Mesenchymal stem cell (in vitro differentiated cells and primary cell): Measurements from ENCODE around the gene EPAS1.

Source experiments
- DNase-seq: peaks from one replicate; pipeline ENCODE4 v3.0.0-alpha.2; 2013
- H2AFZ ChIP-seq: one replicate; pipeline ENCODE4 v1.6.1; 2013; ENCODE audit warnings: low read depth, mild to moderate bottlenecking, control low read depth, inconsistent platforms, low read length, moderate library complexity
- H2AK5ac ChIP-seq: 2 replicates; pipeline ENCODE4 v1.6.1; 2013; ENCODE audit warnings: low read length, moderate library complexity, mild to moderate bottlenecking, inconsistent platforms; ENCODE audit not compliant: severe bottlenecking
- H2BK120ac ChIP-seq: one replicate; pipeline ENCODE4 v1.6.1; 2013; ENCODE audit warnings: low read depth, mild to moderate bottlenecking, inconsistent platforms, low read length, moderate library complexity
- H2BK12ac ChIP-seq, 2 experiments: one replicate each; pipeline ENCODE4 v1.6.1; 2013; ENCODE audit warnings: inconsistent platforms in 2 of 2, low read length in 2 of 2, mild to moderate bottlenecking in 2 of 2, moderate library complexity in 2 of 2, control low read depth in 1 of 2
- H2BK15ac ChIP-seq: one replicate; pipeline ENCODE4 v1.6.1; 2013; ENCODE audit warnings: mild to moderate bottlenecking, low read depth, inconsistent platforms; ENCODE audit not compliant: poor library complexity, severe bottlenecking
- H2BK5ac ChIP-seq: 2 replicates; pipeline ENCODE4 v1.6.1; 2013; ENCODE audit warnings: low read depth, mild to moderate bottlenecking, low read length, control low read depth, inconsistent platforms; ENCODE audit not compliant: poor library complexity, severe bottlenecking
- H3K14ac ChIP-seq, 2 experiments: one replicate each; pipeline ENCODE4 v1.6.1; 2013; ENCODE audit warnings: inconsistent platforms in 2 of 2, low read length in 2 of 2, control low read depth in 1 of 2, mild to moderate bottlenecking in 1 of 2, moderate library complexity in 1 of 2
- H3K18ac ChIP-seq, 2 experiments: one replicate each; pipeline ENCODE4 v1.6.1; 2013; ENCODE audit warnings: inconsistent platforms in 2 of 2, low read length in 2 of 2, control low read depth in 1 of 2, low read depth in 1 of 2, mild to moderate bottlenecking in 1 of 2
- H3K23ac ChIP-seq, 2 experiments: one replicate each; pipeline ENCODE4 v1.6.1; 2013; ENCODE audit warnings: inconsistent platforms in 2 of 2, low read length in 2 of 2, mild to moderate bottlenecking in 2 of 2, moderate library complexity in 2 of 2, control low read depth in 1 of 2
- H3K27ac ChIP-seq: 2 replicates; pipeline ENCODE4 v1.5.1; 2013; ENCODE audit warnings: mild to moderate bottlenecking, moderate library complexity, low read length, control low read depth, inconsistent platforms; ENCODE audit not compliant: poor library complexity, severe bottlenecking
- H3K27me3 ChIP-seq, 2 experiments: 2 replicates each; pipeline versions ENCODE4 v1.6.1 to v1.7.0; 2013; ENCODE audit warnings: low read length in 2 of 2, mild to moderate bottlenecking in 2 of 2, moderate library complexity in 2 of 2, control low read depth in 1 of 2, inconsistent platforms in 1 of 2; ENCODE audit not compliant: control insufficient read depth in 1 of 2, insufficient read depth in 1 of 2
- H3K36me3 ChIP-seq, 2 experiments: 2 replicates each; pipeline versions ENCODE4 v1.6.1 to v1.7.0; 2013; ENCODE audit warnings: low read length in 2 of 2, control low read depth in 1 of 2, inconsistent platforms in 1 of 2, low read depth in 1 of 2, mild to moderate bottlenecking in 1 of 2; ENCODE audit not compliant: insufficient read depth in 2 of 2, control insufficient read depth in 1 of 2
- H3K4ac ChIP-seq, 2 experiments: one replicate each; pipeline ENCODE4 v1.6.1; 2013; ENCODE audit warnings: inconsistent platforms in 2 of 2, low read length in 2 of 2, mild to moderate bottlenecking in 2 of 2, moderate library complexity in 2 of 2, control low read depth in 1 of 2, low read depth in 1 of 2
- H3K4me1 ChIP-seq: 2 replicates; pipeline ENCODE4 v1.6.1; 2013; ENCODE audit warnings: low read depth, low read length, control low read depth; ENCODE audit not compliant: control insufficient read depth, insufficient read depth
- H3K4me2 ChIP-seq: 2 replicates; pipeline ENCODE4 v1.6.1; 2013; ENCODE audit warnings: low read length, mild to moderate bottlenecking, inconsistent platforms; ENCODE audit not compliant: poor library complexity, severe bottlenecking
- H3K4me3 ChIP-seq, 2 experiments: 2 replicates each; pipeline versions ENCODE4 v1.5.1 to v1.7.0; 2013; ENCODE audit warnings: low read length in 2 of 2, mild to moderate bottlenecking in 2 of 2, control low read depth in 1 of 2, low read depth in 1 of 2; ENCODE audit not compliant: insufficient read depth in 1 of 2
- H3K79me1 ChIP-seq: replicated peaks from 2 replicates; pipeline ENCODE4 v1.6.1; 2013; ENCODE audit warnings: mild to moderate bottlenecking, control low read depth, low read length, inconsistent platforms; ENCODE audit not compliant: poor library complexity, severe bottlenecking
- H3K9ac ChIP-seq: 2 replicates; pipeline ENCODE4 v1.7.0; 2013; ENCODE audit warnings: mild to moderate bottlenecking, low read length, moderate library complexity
- H3K9me3 ChIP-seq: 2 replicates; pipeline ENCODE4 v1.7.0; 2013; ENCODE audit warnings: mild to moderate bottlenecking, low read length; ENCODE audit not compliant: control insufficient read depth
- H4K8ac ChIP-seq: one replicate; pipeline ENCODE4 v1.6.1; 2013; ENCODE audit warnings: inconsistent platforms, mild to moderate bottlenecking, low read length, moderate library complexity
- H4K91ac ChIP-seq: one replicate; pipeline ENCODE4 v1.6.1; 2013; ENCODE audit warnings: mild to moderate bottlenecking, low read length, inconsistent platforms
- WGBS: methylation state at CpG from one replicate; pipeline ENCODE4 v1.1.7; 2013; ENCODE audit warnings: mixed read lengths; 5-methylcytosine and 5-hydroxymethylcytosine counted together

The EPAS1 gene

GRCh38 chr2:46306330-46306751, 9.1 kb downstream of the EPAS1 start:
- Histone ChIP-seq H3K4me1 (no peaks in the 10 kb centered on the region), H3K14ac (no peak overlapping the region), H3K4ac (no peak overlapping the region), H3K23ac (no peak overlapping the region), H2BK12ac (peak overlapping the region; percentile 64 to 68), H3K4me2 (no peak overlapping the region), H3K27ac (no peak overlapping the region), H3K36me3 (peaks cover 0 to 3% of the 10 kb centered on the region in 2 experiments), H3K18ac (peak overlapping the region in 1 of 2 experiments; percentile 68), H3K4me3 (no peak overlapping the region), H2BK15ac (no peak overlapping the region), H2BK5ac (no peak overlapping the region), H2AFZ (no peak overlapping the region), H3K9me3 (no peaks in the 10 kb centered on the region), H4K91ac (peak overlapping the region; percentile 55), H3K9ac (no peak overlapping the region), H3K79me1 (peaks cover 18% of the 10 kb centered on the region), H2BK120ac (no peak overlapping the region), H2AK5ac (no peak overlapping the region), H3K27me3 (no peaks in the 10 kb centered on the region), H4K8ac (no peak overlapping the region)
- 17% methylated on average over 2 of the region's 2 CpGs for WGBS
- peak; percentile 90 for DNase-seq

GRCh38 chr2:46306988-46307655, 9.9 kb downstream of the EPAS1 start:
- Histone ChIP-seq H3K4me1 (no peaks in the 10 kb centered on the region), H3K18ac (no peak overlapping the region), H3K9ac (no peak overlapping the region), H2BK5ac (no peak overlapping the region), H3K23ac (no peak overlapping the region), H4K8ac (no peak overlapping the region), H3K79me1 (peaks cover 21% of the 10 kb centered on the region), H3K4me2 (no peak overlapping the region), H2AFZ (no peak overlapping the region), H2BK12ac (peak overlapping the region in 1 of 2 experiments; percentile 50), H3K27ac (no peak overlapping the region), H2AK5ac (no peak overlapping the region), H3K27me3 (no peaks in the 10 kb centered on the region), H4K91ac (no peak overlapping the region), H2BK15ac (no peak overlapping the region), H3K4ac (no peak overlapping the region), H3K9me3 (no peaks in the 10 kb centered on the region), H3K36me3 (peaks cover 0 to 3% of the 10 kb centered on the region in 2 experiments), H3K14ac (no peak overlapping the region), H3K4me3 (no peak overlapping the region), H2BK120ac (no peak overlapping the region)
- WGBS = 81% methylated on average over 7 of the region's 8 CpGs
- no peak for DNase-seq

- Histone ChIP-seq H3K4me2 (no peak overlapping the region), H3K27me3 (no peaks in the 10 kb centered on the region), H3K9me3 (no peaks in the 10 kb centered on the region), H2AFZ (no peak overlapping the region), H3K79me1 (peaks cover 21% of the 10 kb centered on the region), H3K23ac (no peak overlapping the region), H2BK15ac (no peak overlapping the region), H3K4ac (peak overlapping the region in 1 of 2 experiments; percentile 13), H4K8ac (no peak overlapping the region), H3K27ac (no peak overlapping the region), H2BK12ac (peak overlapping the region; percentile 50 to 89), H3K9ac (no peak overlapping the region), H3K18ac (peak overlapping the region; percentile 6 to 29), H4K91ac (no peak overlapping the region), H3K4me1 (no peaks in the 10 kb centered on the region), H2AK5ac (no peak overlapping the region), H3K14ac (no peak overlapping the region), H2BK120ac (peak overlapping the region; percentile 38), H3K36me3 (peaks cover 0 to 3% of the 10 kb centered on the region in 2 experiments), H2BK5ac (no peak overlapping the region), H3K4me3 (no peak overlapping the region)
- DNase-seq = no peak
- WGBS = 100% methylated on average over 2 of the region's 2 CpGs
Measured at GRCh38 chr2:46308081-46308480, 10.9 kb downstream of the EPAS1 start.

- DNase-seq = peak; percentile 54
- WGBS = 20% methylated on average over 1 of the region's 3 CpGs
- Histone ChIP-seq H3K4me1 (no peaks in the 10 kb centered on the region), H2BK15ac (no peak overlapping the region), H3K4me2 (no peak overlapping the region), H3K27me3 (no peaks in the 10 kb centered on the region), H3K18ac (no peak overlapping the region), H3K36me3 (peaks cover 0 to 3% of the 10 kb centered on the region in 2 experiments), H3K14ac (no peak overlapping the region), H3K9me3 (no peaks in the 10 kb centered on the region), H2BK5ac (no peak overlapping the region), H2AFZ (no peak overlapping the region), H2AK5ac (no peak overlapping the region), H3K9ac (no peak overlapping the region), H3K4me3 (no peak overlapping the region), H2BK12ac (no peak overlapping the region), H3K4ac (no peak overlapping the region), H2BK120ac (no peak overlapping the region), H3K27ac (no peak overlapping the region), H4K91ac (no peak overlapping the region), H3K23ac (no peak overlapping the region), H3K79me1 (peaks cover 18% of the 10 kb centered on the region), H4K8ac (no peak overlapping the region)
Measured at GRCh38 chr2:46308629-46309028, 11.4 kb downstream of the EPAS1 start.
